ENCODE data around the gene CDH4.

CDH4 gene

GRCh38 chr20:61303675-61304074, 51.6 kb downstream of the CDH4 start:
- DNase-seq, result no peak

- DNase-seq, result no peak
Observed at GRCh38 chr20:61304750-61305149, 52.7 kb downstream of the CDH4 start.

GRCh38 chr20:61306937-61307475, 54.9 kb downstream of the CDH4 start:
- no peak for DNase-seq

- no peak for DNase-seq
Observed at GRCh38 chr20:61307686-61308476, 55.8 kb downstream of the CDH4 start.

- no peak for DNase-seq
Observed at GRCh38 chr20:61308477-61308774, 56.4 kb downstream of the CDH4 start.

GRCh38 chr20:61310954-61311353, 58.9 kb downstream of the CDH4 start:
- DNase-seq, result no peak

- no peak for DNase-seq
Observed at GRCh38 chr20:61311656-61312387, 59.8 kb downstream of the CDH4 start.

GRCh38 chr20:61312925-61313324, 60.9 kb downstream of the CDH4 start:
- no peak for DNase-seq

GRCh38 chr20:61313396-61313795, 61.3 kb downstream of the CDH4 start:
- DNase-seq, result no peak

- DNase-seq, result no peak
Observed at GRCh38 chr20:61314326-61315010, 62.4 kb downstream of the CDH4 start.

GRCh38 chr20:61315319-61315718, 63.3 kb downstream of the CDH4 start:
- DNase-seq, result no peak

- DNase-seq, result no peak
Observed at GRCh38 chr20:61316346-61316745, 64.3 kb downstream of the CDH4 start.

- DNase-seq, result no peak
Observed at GRCh38 chr20:61317966-61318530, 66.0 kb downstream of the CDH4 start.

- DNase-seq, result no peak
Observed at GRCh38 chr20:61320691-61321425, 68.8 kb downstream of the CDH4 start.

GRCh38 chr20:61321481-61321880, 69.4 kb downstream of the CDH4 start:
- DNase-seq, result no peak

- no peak for DNase-seq
Observed at GRCh38 chr20:61322151-61322865, 70.2 kb downstream of the CDH4 start.

GRCh38 chr20:61324906-61325305, 72.8 kb downstream of the CDH4 start:
- DNase-seq, result no peak

GRCh38 chr20:61325718-61326117, 73.7 kb downstream of the CDH4 start:
- no peak for DNase-seq

GRCh38 chr20:61328911-61329558, 77.0 kb downstream of the CDH4 start:
- DNase-seq, result no peak

- DNase-seq, result no peak
Observed at GRCh38 chr20:61330441-61330840, 78.4 kb downstream of the CDH4 start.

GRCh38 chr20:61331543-61331942, 79.5 kb downstream of the CDH4 start:
- DNase-seq, result no peak

Data from CD4-positive, alpha-beta T cell treated with Interleukin-17A for 1 hour (primary cell).